ENCODE results near the gene TRMT1.
A peak's percentile ranks its signal among the peaks of the same experiment; 100 is the strongest.
"Not testable (repeated sequence)": the region's sequence is repeated elsewhere in the genome, so short reads cannot be mapped to it uniquely, and the experiment has no call there.

TRMT1 gene

GRCh38 chr19:13116282-13117175 is at the start of gene TRMT1:
Gene TRMT1, minus strand, starts transcription at chr19:13116740. Its CDS starts 341 bp downstream, at chr19:13116399.
- peak; percentile 95 for DNase-seq

GRCh38 chr19:13166151-13166550 is 49.6 kb upstream of the TRMT1 start:
- not testable (repeated sequence) for DNase-seq

- DNase-seq = no peak
These were observed 48.8 kb upstream of the TRMT1 start for GRCh38 chr19:13165162-13165997.

GRCh38 chr19:13164343-13165161 is 48.0 kb upstream of the TRMT1 start:
- peak; percentile 36 for DNase-seq

- DNase-seq = peak; percentile 48
These were observed 47.2 kb upstream of the TRMT1 start for GRCh38 chr19:13163609-13164342.

- peak; percentile 84 for DNase-seq
These were observed 46.4 kb upstream of the TRMT1 start for GRCh38 chr19:13162724-13163608.

GRCh38 chr19:13160557-13160956 is 44.0 kb upstream of the TRMT1 start:
- DNase-seq = no peak

- DNase-seq = no peak
These were observed 43.2 kb upstream of the TRMT1 start for GRCh38 chr19:13159713-13160112.

GRCh38 chr19:13155472-13156359 is 39.2 kb upstream of the TRMT1 start:
- DNase-seq = peak; percentile 62

- DNase-seq = peak; percentile 86
These were observed 38.5 kb upstream of the TRMT1 start for GRCh38 chr19:13154911-13155471.

- DNase-seq = peak; percentile 60
These were observed 37.8 kb upstream of the TRMT1 start for GRCh38 chr19:13154241-13154778.

GRCh38 chr19:13153569-13154240 is 37.2 kb upstream of the TRMT1 start:
- DNase-seq = no peak

GRCh38 chr19:13152974-13153568 is 36.5 kb upstream of the TRMT1 start:
- peak; percentile 93 for DNase-seq

GRCh38 chr19:13152356-13152973 is 35.9 kb upstream of the TRMT1 start:
- DNase-seq = no peak

- DNase-seq = peak; percentile 94
These were observed 35.2 kb upstream of the TRMT1 start for GRCh38 chr19:13151605-13152355.

GRCh38 chr19:13150931-13151604 is 34.5 kb upstream of the TRMT1 start:
- DNase-seq = peak; percentile 28

Measured in stimulated activated naive CD4-positive, alpha-beta T cell treated with Interleukin-2 at 50 U/mL for 16 hours (primary cell).